Tibial nerve (tissue), 4 donors: ENCODE data around the gene ALAD. TPM values are rescaled to one million over a fixed set of nuclear protein-coding genes. Genes with fewer than 3 reads are reported as not detected.
"Not testable (repeated sequence)": the region's sequence is repeated elsewhere in the genome, so short reads cannot be mapped to it uniquely, and the experiment has no call there.

Experiments used
- DNase-seq, 2 donors: peaks; one replicate each; pipeline ENCODE4 v3.0.0-alpha.2; 2019; ENCODE audit warnings: low spot score in 2 of 2
- H3K27ac ChIP-seq, 4 donors: fragments of 200-600 bp; sonication (generic) in 3 of 4; one replicate each; pipeline ENCODE4 v1.5.1; 2017 to 2019; ENCODE audit warnings: mild to moderate bottlenecking in 1 of 4
- H3K27me3 ChIP-seq, 2 donors: fragments of 200-600 bp; sonication (generic) in 1 of 2; one replicate each; pipeline versions ENCODE4 v1.5.1 to v1.6.0; 2017 to 2019
- H3K36me3 ChIP-seq, 3 donors: fragments of 200-600 bp; sonication (generic); one replicate each; pipeline ENCODE4 v1.5.1; 2018 to 2019
- H3K4me1 ChIP-seq, 4 donors: fragments of 200-600 bp; sonication (generic) in 3 of 4; one replicate each; pipeline ENCODE4 v1.5.1; 2017 to 2019
- H3K4me3 ChIP-seq, 4 donors: fragments of 200-600 bp; sonication (generic) in 3 of 4; one replicate each; pipeline ENCODE4 v1.5.1; 2017 to 2019; ENCODE audit warnings: mild to moderate bottlenecking in 1 of 4, moderate library complexity in 1 of 4
- H3K9me3 ChIP-seq, 4 donors: fragments of 200-600 bp; sonication (generic) in 3 of 4; one replicate each; pipeline ENCODE4 v1.5.1; 2017 to 2019
- CTCF ChIP-seq, 5 experiments: fragments of 200-600 bp in 3 of 5; fragments of 450-650 bp in 2 of 5; sonication (generic) in 3 of 5; IDR thresholded peaks; one replicate each; pipeline ENCODE4 v1.5.1; 2016 to 2019; ENCODE audit warnings: antibody characterized with exemption in 5 of 5, mild to moderate bottlenecking in 3 of 5, moderate library complexity in 2 of 5
- EP300 ChIP-seq, 2 donors: sonication (generic); formaldehyde crosslinking; IDR thresholded peaks; one replicate each; pipeline ENCODE4 v1.6.1; 2017; ENCODE audit warnings: antibody characterized with exemption in 2 of 2, mild to moderate bottlenecking in 1 of 2
- POLR2A ChIP-seq, 2 donors: fragments of 450-650 bp; IDR thresholded peaks; one replicate each; pipeline ENCODE4 v1.6.1; 2017; ENCODE audit warnings: antibody characterized with exemption in 2 of 2, mild to moderate bottlenecking in 2 of 2, moderate library complexity in 2 of 2
- WGBS, 2 donors: methylation state at CpG; one replicate each; pipeline ENCODE4 v1.1.5; 2018; 5-methylcytosine and 5-hydroxymethylcytosine counted together
- total RNA-seq, 4 donors: library from RNA; depleted of rRNA; stranded (reverse); fragments of >200 nt; gene quantifications; one replicate each; pipeline ENCODE4 v1.1.0, GENCODE V29; 2016

The ALAD gene
- total RNA-seq, 4 donors from 2014 or later = 36.3 to 80.4 (median 46.8) TPM

- Histone ChIP-seq H3K27me3 (no peaks in the 10 kb centered on the region), H3K27ac (peak overlapping the region; percentile 88 to 99 (median 93)), H3K36me3 (peaks cover 0 to 26% (median 0%) of the 10 kb centered on the region in 3 donors), H3K9me3 (no peaks in the 10 kb centered on the region), H3K4me3 (peak overlapping the region; percentile 56 to 97 (median 78)), H3K4me1 (peaks cover 0 to 36% (median 12%) of the 10 kb centered on the region in 4 donors)
- DNase-seq = no peak
- no peak for TF ChIP-seq POLR2A (IDR thresholded peaks at IDR 0.05)
- TF ChIP-seq CTCF (IDR thresholded peaks at IDR 0.05) = no peak
- TF ChIP-seq EP300 (IDR thresholded peaks at IDR 0.05) = no peak
- 0 to 1% methylated on average over 15 to 20 of the region's 20 CpGs for WGBS, 2 donors
Measured at GRCh38 chr9:113409883-113410206, 8.8 kb upstream of the ALAD start.

DNA sequence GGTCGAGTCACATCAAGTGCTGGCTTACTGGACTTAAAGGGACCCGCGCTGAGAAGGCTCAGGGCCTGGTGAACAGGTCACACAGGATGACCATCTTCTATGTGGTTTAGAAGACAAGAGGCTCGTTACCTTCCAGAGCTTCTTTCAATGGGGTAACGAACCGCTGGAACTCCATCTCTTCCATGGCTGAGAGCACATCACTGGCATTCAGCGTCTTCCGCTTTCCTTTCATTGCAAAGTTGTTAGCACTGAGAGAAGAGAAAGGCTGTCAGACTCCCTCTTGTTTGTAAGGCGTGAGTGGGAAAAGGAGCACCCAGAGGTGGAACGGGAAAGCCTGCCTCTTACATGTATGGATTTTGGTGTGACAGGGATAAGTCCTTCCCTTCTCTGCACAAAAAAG is 8.4 kb upstream of the ALAD start:
- H3K4me3 ChIP-seq = peak overlapping the region; percentile 56 to 97 (median 78)
- H3K36me3 ChIP-seq = peaks cover 0 to 26% (median 0%) of the 10 kb centered on the region in 3 donors
- no peak for TF ChIP-seq EP300 (IDR thresholded peaks at IDR 0.05)
- no peak for TF ChIP-seq CTCF (IDR thresholded peaks at IDR 0.05)
- TF ChIP-seq POLR2A (IDR thresholded peaks at IDR 0.05) = no peak
- 41 to 48% methylated on average over 10 of the region's 10 CpGs for WGBS, 2 donors
- no peak for DNase-seq
- H3K27me3 ChIP-seq = no peaks in the 10 kb centered on the region
- H3K4me1 ChIP-seq = peaks cover 0 to 36% (median 12%) of the 10 kb centered on the region in 4 donors
- H3K9me3 ChIP-seq = no peaks in the 10 kb centered on the region
- H3K27ac ChIP-seq = peak overlapping the region; percentile 88 to 99 (median 93)

DNA sequence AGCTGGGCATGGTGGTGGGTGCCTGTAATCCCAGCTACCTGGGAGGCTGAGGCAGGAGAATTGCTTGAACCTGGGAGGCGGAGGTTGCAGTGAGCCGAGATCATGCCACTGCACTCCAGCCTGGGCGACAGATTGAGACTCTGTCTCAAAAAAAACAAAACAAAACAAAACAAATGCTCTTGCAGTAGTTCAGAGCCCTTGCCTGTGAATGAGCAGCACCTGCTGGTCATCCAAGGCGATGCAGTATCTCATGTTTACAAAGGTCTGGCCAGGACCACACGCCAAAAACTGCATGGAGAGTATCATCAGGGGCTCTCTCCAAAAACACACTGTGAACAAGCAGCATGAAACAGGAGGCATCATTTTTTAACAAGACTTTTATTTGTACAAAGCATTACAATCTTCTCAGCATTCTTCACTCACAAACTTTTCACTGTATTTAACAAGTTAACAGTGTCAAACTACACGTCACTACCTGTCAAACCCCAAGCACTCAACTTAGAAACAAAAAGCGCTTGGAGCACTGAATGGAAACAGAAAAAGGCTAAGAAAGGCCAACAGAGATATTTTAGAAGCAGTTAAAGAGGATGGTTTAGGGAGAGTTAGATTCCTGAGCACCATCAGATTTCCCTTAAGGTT is 5.9 kb upstream of the ALAD start:
- 27 to 28% methylated on average over 7 of the region's 7 CpGs for WGBS, 2 donors

GRCh38 chr9:113406353-113406752 is 5.3 kb upstream of the ALAD start:
- not testable (repeated sequence) for H3K27me3 ChIP-seq, H3K4me3 ChIP-seq, DNase-seq, H3K9me3 ChIP-seq
- peaks cover 0 to 38% (median 10%) of the 10 kb centered on the region in 4 donors for H3K4me1 ChIP-seq
- peaks cover 0 to 26% (median 0%) of the 10 kb centered on the region in 3 donors for H3K36me3 ChIP-seq
- H3K27ac ChIP-seq = peak overlapping the region in 2 of 4 donors; percentile 10 to 23
- WGBS, 2 donors = 87 to 88% methylated on average over 9 of the region's 9 CpGs

More for the DNA sequence above, 5.9 kb upstream of the ALAD start:
- not testable (repeated sequence) for H3K9me3 ChIP-seq, H3K27me3 ChIP-seq, H3K4me3 ChIP-seq
- DNase-seq = peak in 1 of 2 donors; percentile 62
- Histone ChIP-seq H3K27ac (peak overlapping the region in 2 of 4 donors; percentile 10 to 17), H3K4me1 (peaks cover 0 to 37% (median 12%) of the 10 kb centered on the region in 4 donors), H3K36me3 (peaks cover 0 to 26% (median 0%) of the 10 kb centered on the region in 3 donors)
- peak; percentile 58 to 66 (median 62) for TF ChIP-seq CTCF (IDR thresholded peaks at IDR 0.05)

GRCh38 chr9:113403646-113404045 is 2.6 kb upstream of the ALAD start:
- H3K36me3 ChIP-seq = peaks cover 0 to 22% (median 0%) of the 10 kb centered on the region in 3 donors
- TF ChIP-seq POLR2A (IDR thresholded peaks at IDR 0.05) = no peak
- no peak for TF ChIP-seq EP300 (IDR thresholded peaks at IDR 0.05)
- no peak for TF ChIP-seq CTCF (IDR thresholded peaks at IDR 0.05)
- WGBS, 2 donors = 67 to 68% methylated on average over 2 of the region's 2 CpGs
- H3K4me3 ChIP-seq = no peak overlapping the region
- DNase-seq = no peak
- H3K4me1 ChIP-seq = peaks cover 0 to 47% (median 7%) of the 10 kb centered on the region in 4 donors
- no peaks in the 10 kb centered on the region for H3K27me3 ChIP-seq
- no peaks in the 10 kb centered on the region for H3K9me3 ChIP-seq
- peak overlapping the region in 1 of 4 donors; percentile 2 for H3K27ac ChIP-seq
